Breast epithelium (tissue), 4 donors: ENCODE measurements around the gene CKS1B. TPM values are rescaled to one million over a fixed set of nuclear protein-coding genes. Genes with fewer than 3 reads are reported as not detected.

Experiments
- DNase-seq, 2 donors: peaks; one replicate each; pipeline ENCODE4 v3.0.0-alpha.2; 2019; ENCODE audit warnings: low spot score in 2 of 2
- H3K27ac ChIP-seq, 2 donors: fragments of 200-600 bp; sonication (generic) in 1 of 2; one replicate each; pipeline ENCODE4 v1.5.1; 2016 to 2019; ENCODE audit warnings: mild to moderate bottlenecking in 1 of 2
- H3K27me3 ChIP-seq, 2 donors: fragments of 200-600 bp; sonication (generic) in 1 of 2; one replicate each; pipeline versions ENCODE4 v1.5.1 to v1.6.0; 2017 to 2019; ENCODE audit warnings: control low read depth in 1 of 2, mild to moderate bottlenecking in 1 of 2
- H3K36me3 ChIP-seq: fragments of 200-600 bp; one replicate; pipeline ENCODE4 v1.5.1; 2019
- H3K4me1 ChIP-seq, 2 donors: fragments of 200-600 bp; sonication (generic); one replicate each; pipeline ENCODE4 v1.5.1; 2016 to 2019; ENCODE audit warnings: control low read depth in 1 of 2
- H3K4me3 ChIP-seq, 3 donors: fragments of 200-600 bp; sonication (generic); 1 replicate in 2 of 3; 2 replicates in 1 of 3; pipeline ENCODE4 v1.5.1; 2016 to 2019; ENCODE audit warnings: mild to moderate bottlenecking in 3 of 3, moderate library complexity in 2 of 3
- H3K9me3 ChIP-seq, 2 donors: fragments of 200-600 bp; sonication (generic) in 1 of 2; one replicate each; pipeline ENCODE4 v1.5.1; 2016 to 2019; ENCODE audit warnings: control low read depth in 1 of 2
- CTCF ChIP-seq, 3 donors: fragments of 450-650 bp; IDR thresholded peaks; one replicate each; pipeline ENCODE4 v1.5.1; 2016 to 2017; ENCODE audit warnings: antibody characterized with exemption in 3 of 3, mild to moderate bottlenecking in 3 of 3, moderate library complexity in 3 of 3
- POLR2A ChIP-seq: fragments of 450-650 bp; IDR thresholded peaks from one replicate; pipeline ENCODE4 v1.6.1; 2016; ENCODE audit warnings: antibody characterized with exemption, mild to moderate bottlenecking, moderate library complexity
- POLR2AphosphoS5 ChIP-seq, 3 donors: sonication (generic); formaldehyde crosslinking; IDR thresholded peaks; one replicate each; pipeline ENCODE4 v1.6.1; 2017; ENCODE audit warnings: antibody characterized with exemption in 3 of 3
- intact Hi-C: fragments of 100-400 bp; cut with DNase I; formaldehyde crosslinking; loops from one replicate; pipeline ENCODE4 v1.15.1; 2023; ENCODE audit warnings: low total_unique reads
- total RNA-seq, 3 donors: library from RNA; depleted of rRNA; stranded (reverse); fragments of >200 nt; gene quantifications; one replicate each; pipeline ENCODE4 v1.1.0, GENCODE V29; 2016

CKS1B gene
- total RNA-seq, 3 donors from 2014 or later, result 44.6 to 104 (median 47.3) TPM

GRCh38 chr1:154943649-154944400, 30.7 kb upstream of the CKS1B start:
- H3K9me3 ChIP-seq, result no peaks in the 10 kb centered on the region
- TF ChIP-seq CTCF (IDR thresholded peaks at IDR 0.05) (peak in 2 of 3 donors; percentile 47 to 62), POLR2A (no peak), POLR2AphosphoS5 (IDR thresholded peaks at IDR 0.05) (no peak)
- peaks cover 0 to 4% of the 10 kb centered on the region in 2 donors for H3K4me1 ChIP-seq
- no peaks in the 10 kb centered on the region for H3K27me3 ChIP-seq
- intact Hi-C loops, result no loop called here
- peak overlapping the region in 1 of 2 donors; percentile 58 for H3K27ac ChIP-seq
- no peak overlapping the region for H3K4me3 ChIP-seq
- H3K36me3 ChIP-seq, result no peaks in the 10 kb centered on the region
- DNase-seq, result no peak

GRCh38 chr1:154944401-154945159, 29.9 kb upstream of the CKS1B start:
- H3K4me1 ChIP-seq, result peaks cover 0 to 4% of the 10 kb centered on the region in 2 donors
- no peak for DNase-seq
- H3K9me3 ChIP-seq, result no peaks in the 10 kb centered on the region
- H3K36me3 ChIP-seq, result no peaks in the 10 kb centered on the region
- H3K27ac ChIP-seq, result peak overlapping the region in 1 of 2 donors; percentile 58
- TF ChIP-seq POLR2AphosphoS5 (IDR thresholded peaks at IDR 0.05) (no peak), CTCF (IDR thresholded peaks at IDR 0.05) (no peak), POLR2A (no peak)
- H3K27me3 ChIP-seq, result no peaks in the 10 kb centered on the region
- no peak overlapping the region for H3K4me3 ChIP-seq
- intact Hi-C loops, result no loop called here

GRCh38 chr1:154945160-154945961, 29.1 kb upstream of the CKS1B start:
- H3K27ac ChIP-seq, result peak overlapping the region in 1 of 2 donors; percentile 58
- intact Hi-C loops, result no loop called here

GRCh38 chr1:154945962-154946850, 28.3 kb upstream of the CKS1B start:
- Histone ChIP-seq H3K27ac (peak overlapping the region in 1 of 2 donors; percentile 26), H3K4me1 (peaks cover 0 to 4% of the 10 kb centered on the region in 2 donors)
- intact Hi-C loops, result no loop called here

More at GRCh38 chr1:154945160-154945961, 29.1 kb upstream of the CKS1B start:
- Histone ChIP-seq H3K4me1 (peaks cover 0 to 4% of the 10 kb centered on the region in 2 donors), H3K36me3 (no peaks in the 10 kb centered on the region), H3K27me3 (no peaks in the 10 kb centered on the region), H3K4me3 (no peak overlapping the region), H3K9me3 (no peaks in the 10 kb centered on the region)
- no peak for DNase-seq
- no peak for TF ChIP-seq POLR2A
- no peak for TF ChIP-seq POLR2AphosphoS5 (IDR thresholded peaks at IDR 0.05)
- no peak for TF ChIP-seq CTCF (IDR thresholded peaks at IDR 0.05)

More at GRCh38 chr1:154945962-154946850, 28.3 kb upstream of the CKS1B start:
- DNase-seq, result no peak
- Histone ChIP-seq H3K9me3 (no peaks in the 10 kb centered on the region), H3K4me3 (no peak overlapping the region), H3K27me3 (no peaks in the 10 kb centered on the region), H3K36me3 (no peaks in the 10 kb centered on the region)
- TF ChIP-seq POLR2A (no peak), POLR2AphosphoS5 (IDR thresholded peaks at IDR 0.05) (no peak), CTCF (IDR thresholded peaks at IDR 0.05) (no peak)
